Psoas muscle (tissue), 8 donors: ENCODE data around the gene TNFRSF17. TPM values are rescaled to one million over a fixed set of nuclear protein-coding genes. Genes with fewer than 3 reads are reported as not detected.
"Not testable (repeated sequence)": the region's sequence is repeated elsewhere in the genome, so short reads cannot be mapped to it uniquely, and the experiment has no call there.

Experiments
- ATAC-seq, 4 donors: fragments of 200-7000 bp; cut with Tn5 transposase; one replicate each; pipeline ENCODE4 v1.9.1; 2020; ENCODE audit warnings: moderate library complexity in 3 of 4, mild to moderate bottlenecking in 2 of 4
- DNase-seq, 2 donors: peaks; one replicate each; pipeline ENCODE4 v3.0.0-alpha.2; 2020
- H3K27ac ChIP-seq: fragments of 200-600 bp; one replicate; pipeline ENCODE4 v1.8.0; 2022
- H3K27me3 ChIP-seq, 3 donors: fragments of 200-600 bp in 1 of 3; one replicate each; pipeline versions ENCODE4 v1.6.1 to v1.8.0; 2013 to 2022; ENCODE audit warnings: low read length in 2 of 3, mild to moderate bottlenecking in 2 of 3, moderate library complexity in 1 of 3; ENCODE audit not compliant: insufficient read depth in 3 of 3
- H3K36me3 ChIP-seq, 2 donors: fragments of 200-600 bp in 1 of 2; one replicate each; pipeline versions ENCODE4 v1.6.1 to v1.8.0; 2013 to 2022; ENCODE audit warnings: low read depth in 1 of 2, mild to moderate bottlenecking in 1 of 2, moderate library complexity in 1 of 2; ENCODE audit not compliant: insufficient read depth in 1 of 2
- H3K4me1 ChIP-seq: fragments of 200-600 bp; one replicate; pipeline ENCODE4 v1.8.0; 2022
- H3K4me3 ChIP-seq: fragments of 200-600 bp; one replicate; pipeline ENCODE4 v1.8.0; 2022; ENCODE audit warnings: mild to moderate bottlenecking
- H3K9me3 ChIP-seq: fragments of 200-600 bp; one replicate; pipeline ENCODE4 v1.8.0; 2022
- CTCF ChIP-seq: fragments of 200-600 bp; IDR thresholded peaks from one replicate; pipeline ENCODE4 v1.8.0; 2022; ENCODE audit warnings: antibody characterized with exemption
- WGBS, 3 donors: extraction: QIAGEN DNeasy Blood & Tissue Kit; methylation state at CpG; one replicate each; pipeline versions ENCODE4 v1.1.6 to v1.1.7; 2013; 5-methylcytosine and 5-hydroxymethylcytosine counted together
- intact Hi-C, 2 donors: fragments of 100-400 bp; cut with DNase I; formaldehyde crosslinking; loops; one replicate each; pipeline versions ENCODE4 v1.11.0 to v1.14.2; 2022
- polyA plus RNA-seq, 3 donors: library from polyadenylated mRNA; stranded (reverse); fragments of 200-250 nt; gene quantifications; one replicate each; pipeline ENCODE4 v1.2.3, GENCODE V29; 2013
- total RNA-seq, 4 donors: library from RNA; stranded (reverse); fragmentation: NEBNext Ultra II Directional in 2 of 4; extraction: Animal tissue kit (Norgen Biotek cat#: 25700) in 2 of 4; gene quantifications; one replicate each; pipeline versions ENCODE4 v1.2.1 to v1.2.4, GENCODE V29; 2021 to 2023
- donor health status: healthy with polysubstance abuse.
- donor health status: DM: no; HTN: no; CAD: no; lungs with moderate emphysema.
- donor health status: Bipolar disorder and iron deficiency.
- donor health status: healthy.
- donor health status: DM: yes; HTN: yes; CAD: no.
- donor health status: DM: no; HTN: no; CAD: no.
- donor health status: DM: no; HTN: no; CAD: no.
- donor health status: DM: yes; HTN: yes; CAD: no.

Gene TNFRSF17
- total and polyA plus RNA-seq, 7 donors: 0.08 to 0.13 TPM; not detected in 5

- no peak overlapping the region for H3K27ac ChIP-seq
- ATAC-seq (no peak), DNase-seq (no peak)
- H3K27me3 ChIP-seq: no peaks in the 10 kb centered on the region
- no peaks in the 10 kb centered on the region for H3K36me3 ChIP-seq
- intact Hi-C loops: no loop called here
- no peaks in the 10 kb centered on the region for H3K9me3 ChIP-seq
- TF ChIP-seq CTCF: no peak
- 86 to 94% (median 90%) methylated on average over 3 of the region's 3 CpGs for WGBS, 3 donors
- no peak overlapping the region for H3K4me3 ChIP-seq
- no peaks in the 10 kb centered on the region for H3K4me1 ChIP-seq
These were observed 18.6 kb upstream of the TNFRSF17 start for GRCh38 chr16:11946433-11946832.

- no peaks in the 10 kb centered on the region for H3K9me3 ChIP-seq
- H3K36me3 ChIP-seq: no peaks in the 10 kb centered on the region
- no peaks in the 10 kb centered on the region for H3K4me1 ChIP-seq
- ATAC-seq (no peak), DNase-seq (no peak)
- H3K27ac ChIP-seq: no peak overlapping the region
- no peak overlapping the region for H3K4me3 ChIP-seq
- intact Hi-C loops: loop anchor here in 1 of 2 donors (1.0 kb wide), 1 partner anchor 118 kb away; no protein-coding TSS in a partner anchor
- no peaks in the 10 kb centered on the region for H3K27me3 ChIP-seq
- no peak for TF ChIP-seq CTCF
- 85 to 90% (median 85%) methylated on average over 5 of the region's 5 CpGs for WGBS, 3 donors
These were observed 16.2 kb upstream of the TNFRSF17 start for GRCh38 chr16:11948819-11949218.

GRCh38 chr16:11949527-11949926, 15.5 kb upstream of the TNFRSF17 start:
- intact Hi-C loops: loop anchor here in 1 of 2 donors (1.0 kb wide), 1 partner anchor 118 kb away; no protein-coding TSS in a partner anchor
- TF ChIP-seq CTCF: peak; percentile 47
- H3K4me1 ChIP-seq: no peaks in the 10 kb centered on the region
- DNase-seq (no peak), ATAC-seq (peak in 3 of 4 donors; percentile 58 to 76 (median 61))
- 12 to 16% (median 15%) methylated on average over 4 of the region's 4 CpGs for whole genome bisulfite sequencing, 3 donors
- H3K27me3 ChIP-seq: no peaks in the 10 kb centered on the region
- H3K4me3 ChIP-seq: no peak overlapping the region
- H3K9me3 ChIP-seq: no peaks in the 10 kb centered on the region
- no peaks in the 10 kb centered on the region for H3K36me3 ChIP-seq
- H3K27ac ChIP-seq: no peak overlapping the region

GRCh38 chr16:11950388-11950787, 14.6 kb upstream of the TNFRSF17 start:
- no peaks in the 10 kb centered on the region for H3K9me3 ChIP-seq
- no peaks in the 10 kb centered on the region for H3K36me3 ChIP-seq
- no peak for TF ChIP-seq CTCF
- intact Hi-C loops: loop anchor here in 1 of 2 donors (5.0 kb wide), 1 partner anchor 117 kb away; no protein-coding TSS in a partner anchor
- H3K4me3 ChIP-seq: no peak overlapping the region
- no peaks in the 10 kb centered on the region for H3K4me1 ChIP-seq
- ATAC-seq (no peak), DNase-seq (no peak)
- 78 to 80% (median 79%) methylated on average over 5 of the region's 5 CpGs for WGBS, 3 donors
- H3K27me3 ChIP-seq: no peaks in the 10 kb centered on the region
- no peak overlapping the region for H3K27ac ChIP-seq

GRCh38 chr16:11953576-11953975, 11.4 kb upstream of the TNFRSF17 start:
- not testable (repeated sequence) for ATAC-seq
- intact Hi-C loops: loop anchor here in 1 of 2 donors (5.0 kb wide), 1 partner anchor 114 kb away; no protein-coding TSS in a partner anchor
- WGBS, 3 donors: 82 to 89% (median 83%) methylated on average over 8 of the region's 8 CpGs

More at GRCh38 chr16:11953576-11953975, 11.4 kb upstream of the TNFRSF17 start:
- not testable (repeated sequence) for H3K27me3 ChIP-seq, H3K9me3 ChIP-seq, H3K4me1 ChIP-seq, H3K27ac ChIP-seq, DNase-seq, H3K4me3 ChIP-seq, H3K36me3 ChIP-seq
